ENCODE data around the gene PTPRJ.

PTPRJ gene

GRCh38 chr11:47983464-47984397 lies 3.4 kb downstream of the PTPRJ start:
- TF ChIP-seq, protein P1, sequence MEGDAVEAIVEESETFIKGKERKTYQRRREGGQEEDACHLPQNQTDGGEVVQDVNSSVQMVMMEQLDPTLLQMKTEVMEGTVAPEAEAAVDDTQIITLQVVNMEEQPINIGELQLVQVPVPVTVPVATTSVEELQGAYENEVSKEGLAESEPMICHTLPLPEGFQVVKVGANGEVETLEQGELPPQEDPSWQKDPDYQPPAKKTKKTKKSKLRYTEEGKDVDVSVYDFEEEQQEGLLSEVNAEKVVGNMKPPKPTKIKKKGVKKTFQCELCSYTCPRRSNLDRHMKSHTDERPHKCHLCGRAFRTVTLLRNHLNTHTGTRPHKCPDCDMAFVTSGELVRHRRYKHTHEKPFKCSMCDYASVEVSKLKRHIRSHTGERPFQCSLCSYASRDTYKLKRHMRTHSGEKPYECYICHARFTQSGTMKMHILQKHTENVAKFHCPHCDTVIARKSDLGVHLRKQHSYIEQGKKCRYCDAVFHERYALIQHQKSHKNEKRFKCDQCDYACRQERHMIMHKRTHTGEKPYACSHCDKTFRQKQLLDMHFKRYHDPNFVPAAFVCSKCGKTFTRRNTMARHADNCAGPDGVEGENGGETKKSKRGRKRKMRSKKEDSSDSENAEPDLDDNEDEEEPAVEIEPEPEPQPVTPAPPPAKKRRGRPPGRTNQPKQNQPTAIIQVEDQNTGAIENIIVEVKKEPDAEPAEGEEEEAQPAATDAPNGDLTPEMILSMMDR (IDR thresholded peaks at IDR 0.05; ENCODE audit: low read depth, low read length), result no peak
- peak overlapping the region; percentile 46 for H3K4me3 ChIP-seq (ENCODE audit: low read depth, low read length)

- TF ChIP-seq, protein P1 (IDR thresholded peaks at IDR 0.05; ENCODE audit: low read depth, low read length), result no peak
- H3K4me3 ChIP-seq (ENCODE audit: low read depth, low read length), result no peak overlapping the region
These were observed 5.9 kb downstream of the PTPRJ start for GRCh38 chr11:47986219-47986618.

DNA sequence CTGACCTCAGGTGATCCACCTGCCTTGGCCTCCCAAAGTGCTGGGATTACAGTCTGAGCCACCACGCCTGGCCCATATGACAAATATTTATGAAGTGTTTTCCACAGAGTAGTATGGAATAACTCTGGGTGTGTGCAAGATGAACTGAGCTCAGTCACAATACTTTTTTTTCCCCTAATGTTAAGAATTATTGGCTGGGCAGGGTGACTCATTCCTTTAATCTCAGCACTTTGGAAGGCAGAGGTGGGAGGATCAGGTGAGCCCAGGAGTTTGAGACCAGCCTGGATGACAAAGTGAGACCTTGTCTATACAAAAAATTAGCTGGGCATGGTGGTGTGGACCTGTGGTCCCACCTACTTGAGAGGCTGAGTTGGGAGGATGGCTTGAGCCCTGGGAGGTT lies 6.4 kb downstream of the PTPRJ start:
- TF ChIP-seq, protein P1 (IDR thresholded peaks at IDR 0.05; ENCODE audit: low read depth, low read length), result no peak
- H3K4me3 ChIP-seq (ENCODE audit: low read depth, low read length), result no peak overlapping the region

- TF ChIP-seq, protein P1 (IDR thresholded peaks at IDR 0.05; ENCODE audit: low read depth, low read length), result no peak
- no peak overlapping the region for H3K4me3 ChIP-seq (ENCODE audit: low read depth, low read length)
These were observed 7.0 kb downstream of the PTPRJ start for GRCh38 chr11:47987310-47987709.

- no peak overlapping the region for H3K4me3 ChIP-seq (ENCODE audit: low read depth, low read length)
- TF ChIP-seq, protein P1 (IDR thresholded peaks at IDR 0.05; ENCODE audit: low read depth, low read length), result no peak
These were observed 7.4 kb downstream of the PTPRJ start for GRCh38 chr11:47987781-47988180.

- TF ChIP-seq, protein P1 (IDR thresholded peaks at IDR 0.05; ENCODE audit: low read depth, low read length), result no peak
- H3K4me3 ChIP-seq (ENCODE audit: low read depth, low read length), result no peak overlapping the region
These were observed 9.4 kb downstream of the PTPRJ start for GRCh38 chr11:47989779-47990178.

DNA sequence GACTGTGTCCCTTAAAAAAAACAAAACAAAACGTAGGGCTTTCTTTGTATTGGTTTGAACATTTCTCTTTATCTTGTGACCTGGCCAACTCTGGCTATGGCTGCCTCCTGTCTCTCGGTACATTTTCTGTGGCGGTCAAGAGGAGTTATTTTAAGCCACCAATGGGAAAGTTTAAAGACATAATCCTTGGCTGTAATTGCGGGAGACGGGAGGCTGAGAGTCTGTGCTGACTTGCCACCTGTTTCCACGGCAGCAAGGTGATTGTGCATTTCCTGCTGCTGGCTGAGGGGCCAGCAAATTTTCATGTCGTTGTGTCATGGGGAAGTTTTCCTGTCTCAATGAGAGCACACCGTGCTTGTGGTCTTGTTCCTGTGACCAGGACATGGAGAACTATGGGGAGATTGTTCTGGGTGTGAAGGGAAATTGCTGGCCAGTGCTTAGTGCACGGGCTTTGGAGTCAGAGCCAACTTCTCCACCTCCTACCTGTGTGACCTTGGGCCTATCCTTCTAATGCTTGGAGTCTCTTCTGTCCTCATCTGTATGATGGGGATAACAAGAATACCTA lies 11.0 kb downstream of the PTPRJ start:
- TF ChIP-seq, protein P1 (IDR thresholded peaks at IDR 0.05; ENCODE audit: low read depth, low read length), result no peak
- no peak overlapping the region for H3K4me3 ChIP-seq (ENCODE audit: low read depth, low read length)
